CD4-positive, alpha-beta T cell treated with Interleukin-2 at 100 ng/mL for 4 hours (primary cell): ENCODE data around the gene KIAA0753.

Source experiments
- DNase-seq: peaks from one replicate; pipeline ENCODE4 v3.0.0-alpha.2; 2020; ENCODE audit warnings: low spot score

KIAA0753 gene

GRCh38 chr17:6640536-6641246 is at the start of gene KIAA0753, which contains the start of gene TXNDC17:
KIAA0753 (minus strand) TSS chr17:6640711; CDS start chr17:6635103, 5,608 bp downstream.
TXNDC17 (plus strand) TSS chr17:6641060; CDS start chr17:6641083, 23 bp downstream.
- peak; percentile 90 for DNase-seq

GRCh38 chr17:6688944-6689343 is 48.4 kb upstream of the KIAA0753 start:
- no peak for DNase-seq

- no peak for DNase-seq
Measured at GRCh38 chr17:6686026-6686425, 45.5 kb upstream of the KIAA0753 start.

- DNase-seq = no peak
Measured at GRCh38 chr17:6684881-6685767, 44.6 kb upstream of the KIAA0753 start.

- no peak for DNase-seq
Measured at GRCh38 chr17:6684460-6684783, 43.9 kb upstream of the KIAA0753 start.

GRCh38 chr17:6683730-6684459 is 43.4 kb upstream of the KIAA0753 start:
- DNase-seq = no peak

GRCh38 chr17:6683081-6683684 is 42.7 kb upstream of the KIAA0753 start:
- no peak for DNase-seq

GRCh38 chr17:6682339-6682738 is 41.8 kb upstream of the KIAA0753 start:
- no peak for DNase-seq

- no peak for DNase-seq
Measured at GRCh38 chr17:6681671-6682070, 41.2 kb upstream of the KIAA0753 start.

GRCh38 chr17:6681176-6681575 is 40.7 kb upstream of the KIAA0753 start:
- no peak for DNase-seq

- DNase-seq = no peak
Measured at GRCh38 chr17:6679241-6679640, 38.7 kb upstream of the KIAA0753 start.

GRCh38 chr17:6677946-6678345 is 37.4 kb upstream of the KIAA0753 start:
- DNase-seq = no peak

GRCh38 chr17:6677158-6677831 is 36.8 kb upstream of the KIAA0753 start:
- DNase-seq = no peak

GRCh38 chr17:6676802-6677157 is 36.3 kb upstream of the KIAA0753 start:
- no peak for DNase-seq

GRCh38 chr17:6675201-6675825 is 34.8 kb upstream of the KIAA0753 start:
- DNase-seq = no peak

- DNase-seq = no peak
Measured at GRCh38 chr17:6674586-6674985, 34.1 kb upstream of the KIAA0753 start.

- no peak for DNase-seq
Measured at GRCh38 chr17:6671431-6671830, 30.9 kb upstream of the KIAA0753 start.

- no peak for DNase-seq
Measured at GRCh38 chr17:6670999-6671398, 30.5 kb upstream of the KIAA0753 start.

GRCh38 chr17:6670571-6670970 is 30.1 kb upstream of the KIAA0753 start:
- no peak for DNase-seq

GRCh38 chr17:6669479-6670212 is 29.1 kb upstream of the KIAA0753 start:
- no peak for DNase-seq
